Umbilical cord (tissue), 2 donors: ENCODE measurements around the gene POU5F1. TPM values are rescaled to one million over a fixed set of nuclear protein-coding genes. Genes with fewer than 3 reads are reported as not detected.

Experiments used
- DNase-seq: peaks from one replicate; pipeline ENCODE4 v3.0.0-alpha.2; 2015; ENCODE audit warnings: low spot score
- total RNA-seq: library from RNA; depleted of rRNA; stranded (reverse); fragments of >200 nt; gene quantifications from one replicate; pipeline ENCODE4 v1.2.3, GENCODE V29; 2014; ENCODE audit warnings: low replicate concordance; ENCODE audit not compliant: insufficient read depth

The POU5F1 gene
- total RNA-seq, 1 donor from 2014 or later = 4.1 TPM

DNA sequence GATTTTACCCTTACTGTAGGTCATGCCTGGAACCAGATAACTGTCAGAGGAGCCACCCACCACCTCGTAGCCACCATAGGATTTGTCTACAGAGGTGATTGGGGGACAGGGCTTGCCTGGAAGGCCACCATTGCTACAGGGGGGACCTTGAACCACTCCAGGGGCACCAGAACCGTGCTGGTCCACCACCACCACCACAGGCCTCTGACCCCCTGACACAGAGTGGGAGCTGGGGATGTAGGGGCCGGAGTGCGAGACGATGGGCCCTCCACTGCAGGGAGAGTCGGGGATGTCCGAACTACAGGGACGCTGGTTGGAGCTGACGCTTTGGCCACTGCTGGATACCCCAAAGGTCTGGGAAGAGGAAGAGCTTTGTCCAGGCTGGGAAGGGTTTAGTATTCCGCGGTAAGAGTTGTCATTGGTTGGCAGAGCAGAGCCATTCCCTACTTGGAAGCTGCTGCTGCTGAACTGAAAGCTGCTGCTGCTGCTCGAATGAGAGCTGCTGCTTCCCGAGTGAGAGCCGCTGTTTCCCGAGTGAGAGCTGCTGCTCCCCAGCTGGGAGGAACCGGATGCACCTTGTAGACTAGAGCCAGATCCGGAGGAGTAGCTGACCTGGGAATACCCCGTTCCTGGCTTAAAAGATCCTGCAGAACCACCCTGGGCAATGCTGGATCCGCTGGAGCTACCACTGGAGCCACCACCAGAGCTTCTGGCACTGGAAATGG, 53.7 kb downstream of the POU5F1 start:
- no peak for DNase-seq

DNA sequence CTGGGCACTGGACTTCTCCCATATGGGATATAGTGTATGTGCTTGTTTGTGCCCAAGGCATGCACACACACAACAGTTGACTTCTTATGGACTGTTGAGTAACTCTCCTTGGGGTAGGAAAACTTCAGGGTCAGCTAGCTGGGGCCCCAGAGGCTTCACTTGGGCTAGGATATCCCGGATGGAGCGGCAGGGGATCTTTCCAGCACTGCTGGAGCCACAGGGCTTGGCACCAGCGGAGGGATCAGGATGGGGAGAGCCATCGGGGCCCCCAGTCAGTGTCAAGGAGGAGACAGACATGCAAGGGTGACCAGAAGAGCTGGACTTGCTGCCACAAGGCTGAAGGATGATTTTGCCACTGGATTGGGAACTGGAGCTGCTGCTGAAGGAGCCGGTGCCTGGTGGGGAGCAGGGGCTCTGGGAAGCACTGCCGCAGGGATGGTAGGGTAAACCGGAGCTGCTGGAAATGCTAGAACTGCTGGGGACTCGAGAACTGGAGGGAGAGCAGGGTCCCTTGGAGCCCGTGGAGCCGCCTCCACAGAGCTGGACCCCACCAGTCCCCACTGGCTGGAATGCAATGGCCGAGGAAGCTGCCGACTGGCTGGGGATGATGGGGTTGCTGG, 54.4 kb downstream of the POU5F1 start:
- DNase-seq = no peak

DNA sequence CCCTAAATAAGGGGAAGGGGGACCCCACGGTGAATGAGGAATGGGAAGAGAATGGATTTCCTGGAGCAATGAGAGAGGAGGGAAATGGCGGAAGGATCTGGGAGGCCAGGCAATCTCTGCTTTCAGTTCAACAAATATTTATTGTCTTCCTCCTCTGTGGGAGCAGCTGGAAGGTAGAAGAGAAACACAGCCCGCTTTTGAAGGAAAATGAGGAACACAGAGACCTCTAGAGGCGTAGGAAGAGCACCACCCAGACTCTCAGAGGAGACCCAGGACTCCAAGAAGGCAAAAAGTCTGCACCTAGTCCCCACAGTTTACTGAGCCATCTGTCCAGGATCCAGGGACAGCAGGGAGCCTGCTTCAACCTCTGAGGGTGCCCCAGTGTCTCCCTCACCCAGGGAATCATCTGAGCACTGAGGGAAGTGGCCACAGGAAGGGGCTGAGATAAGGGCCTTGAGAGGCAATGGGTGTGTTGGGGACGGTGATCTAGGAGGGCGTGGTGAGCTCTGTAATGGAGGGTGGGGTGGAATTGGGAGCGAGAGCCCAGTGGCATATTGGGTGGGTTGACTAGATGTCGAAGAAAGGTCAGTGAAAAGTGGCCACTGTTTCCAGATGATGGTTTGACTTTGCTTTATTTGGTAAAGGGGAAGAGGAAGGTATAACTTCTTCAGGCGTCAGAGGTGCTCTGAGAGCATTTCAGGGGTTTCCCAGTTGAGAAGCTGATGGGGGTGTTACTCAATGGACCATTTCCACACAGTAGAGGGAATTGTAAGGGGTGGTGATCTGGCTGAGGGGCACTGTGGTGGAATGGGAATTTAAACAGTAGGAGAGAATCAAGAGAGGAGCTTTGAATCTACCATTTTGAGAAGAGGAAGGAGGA, 55.3 kb downstream of the POU5F1 start:
- DNase-seq = peak; percentile 72

DNA sequence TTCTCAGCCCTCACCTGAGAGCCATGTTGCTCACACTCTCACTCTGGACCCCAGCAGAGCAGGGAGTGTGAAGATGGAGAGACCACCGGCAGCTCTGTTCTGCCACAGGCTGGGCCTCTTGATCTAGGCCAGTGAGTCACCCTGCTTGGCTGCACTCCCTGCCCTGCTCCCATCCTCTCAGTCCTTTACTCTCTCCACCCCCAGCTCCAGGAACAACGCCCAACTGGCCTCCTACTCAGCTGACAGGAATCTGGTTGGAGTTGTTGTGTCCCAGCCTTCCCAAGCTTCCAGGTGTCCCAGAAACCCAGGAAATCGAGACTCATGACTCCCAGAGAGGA, 56.0 kb downstream of the POU5F1 start, which contains the start of gene PSORS1C1:
TSS of gene PSORS1C1 (plus strand) at position 260 of the 338 bp plus-strand sequence. CDS start 14,833 bp downstream, outside the sequence.
- DNase-seq = peak; percentile 97

Other genes starting within 250 kb of the POU5F1 start
- gene SFTA2, start 238.5 kb downstream of the POU5F1 start, total RNA-seq = not detected
- 2.4 TPM for gene MUCL3, start 229.7 kb downstream of the POU5F1 start, total RNA-seq
- gene MUC21, start 187.0 kb downstream of the POU5F1 start, total RNA-seq = not detected
- gene MUC22, start 160.2 kb downstream of the POU5F1 start, total RNA-seq = 6.5 TPM
- gene C6orf15, start 58.1 kb downstream of the POU5F1 start, total RNA-seq = not detected
- 1.2 TPM for gene PSORS1C1, start 55.9 kb downstream of the POU5F1 start, total RNA-seq
- 2.4 TPM for gene CDSN, start 50.2 kb downstream of the POU5F1 start, total RNA-seq
- gene PSORS1C2, start 31.6 kb downstream of the POU5F1 start, total RNA-seq = not detected
- 31.8 TPM for gene CCHCR1, start 12.9 kb downstream of the POU5F1 start, total RNA-seq
- gene TCF19, start 12.1 kb downstream of the POU5F1 start, total RNA-seq = 6.5 TPM
- gene HLA-C, start 101.4 kb upstream of the POU5F1 start, total RNA-seq = 107 TPM
- 113 TPM for gene HLA-B, start 186.5 kb upstream of the POU5F1 start, total RNA-seq
- gene MICA, start 232.9 kb upstream of the POU5F1 start, total RNA-seq = 6.0 TPM